HG02981 (cell line): ENCODE results near the gene FAM120A.
"Not testable (repeated sequence)": the region's sequence is repeated elsewhere in the genome, so short reads cannot be mapped to it uniquely, and the experiment has no call there.

Experiments used
- ATAC-seq: cut with Tn5 transposase; IDR thresholded peaks from one replicate; pipeline ENCODE4 v1.9.1; 2021; ENCODE audit warnings: mild to moderate bottlenecking, moderate library complexity; ENCODE audit not compliant: unreplicated experiment

Gene FAM120A, protein sequence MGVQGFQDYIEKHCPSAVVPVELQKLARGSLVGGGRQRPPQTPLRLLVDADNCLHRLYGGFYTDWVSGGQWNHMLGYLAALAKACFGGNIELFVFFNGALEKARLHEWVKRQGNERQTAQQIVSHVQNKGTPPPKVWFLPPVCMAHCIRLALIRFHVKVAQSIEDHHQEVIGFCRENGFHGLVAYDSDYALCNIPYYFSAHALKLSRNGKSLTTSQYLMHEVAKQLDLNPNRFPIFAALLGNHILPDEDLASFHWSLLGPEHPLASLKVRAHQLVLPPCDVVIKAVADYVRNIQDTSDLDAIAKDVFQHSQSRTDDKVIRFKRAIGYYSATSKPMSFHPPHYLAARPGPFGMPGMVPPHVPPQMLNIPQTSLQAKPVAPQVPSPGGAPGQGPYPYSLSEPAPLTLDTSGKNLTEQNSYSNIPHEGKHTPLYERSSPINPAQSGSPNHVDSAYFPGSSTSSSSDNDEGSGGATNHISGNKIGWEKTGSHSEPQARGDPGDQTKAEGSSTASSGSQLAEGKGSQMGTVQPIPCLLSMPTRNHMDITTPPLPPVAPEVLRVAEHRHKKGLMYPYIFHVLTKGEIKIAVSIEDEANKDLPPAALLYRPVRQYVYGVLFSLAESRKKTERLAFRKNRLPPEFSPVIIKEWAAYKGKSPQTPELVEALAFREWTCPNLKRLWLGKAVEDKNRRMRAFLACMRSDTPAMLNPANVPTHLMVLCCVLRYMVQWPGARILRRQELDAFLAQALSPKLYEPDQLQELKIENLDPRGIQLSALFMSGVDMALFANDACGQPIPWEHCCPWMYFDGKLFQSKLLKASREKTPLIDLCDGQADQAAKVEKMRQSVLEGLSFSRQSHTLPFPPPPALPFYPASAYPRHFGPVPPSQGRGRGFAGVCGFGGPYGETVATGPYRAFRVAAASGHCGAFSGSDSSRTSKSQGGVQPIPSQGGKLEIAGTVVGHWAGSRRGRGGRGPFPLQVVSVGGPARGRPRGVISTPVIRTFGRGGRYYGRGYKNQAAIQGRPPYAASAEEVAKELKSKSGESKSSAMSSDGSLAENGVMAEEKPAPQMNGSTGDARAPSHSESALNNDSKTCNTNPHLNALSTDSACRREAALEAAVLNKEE

DNA sequence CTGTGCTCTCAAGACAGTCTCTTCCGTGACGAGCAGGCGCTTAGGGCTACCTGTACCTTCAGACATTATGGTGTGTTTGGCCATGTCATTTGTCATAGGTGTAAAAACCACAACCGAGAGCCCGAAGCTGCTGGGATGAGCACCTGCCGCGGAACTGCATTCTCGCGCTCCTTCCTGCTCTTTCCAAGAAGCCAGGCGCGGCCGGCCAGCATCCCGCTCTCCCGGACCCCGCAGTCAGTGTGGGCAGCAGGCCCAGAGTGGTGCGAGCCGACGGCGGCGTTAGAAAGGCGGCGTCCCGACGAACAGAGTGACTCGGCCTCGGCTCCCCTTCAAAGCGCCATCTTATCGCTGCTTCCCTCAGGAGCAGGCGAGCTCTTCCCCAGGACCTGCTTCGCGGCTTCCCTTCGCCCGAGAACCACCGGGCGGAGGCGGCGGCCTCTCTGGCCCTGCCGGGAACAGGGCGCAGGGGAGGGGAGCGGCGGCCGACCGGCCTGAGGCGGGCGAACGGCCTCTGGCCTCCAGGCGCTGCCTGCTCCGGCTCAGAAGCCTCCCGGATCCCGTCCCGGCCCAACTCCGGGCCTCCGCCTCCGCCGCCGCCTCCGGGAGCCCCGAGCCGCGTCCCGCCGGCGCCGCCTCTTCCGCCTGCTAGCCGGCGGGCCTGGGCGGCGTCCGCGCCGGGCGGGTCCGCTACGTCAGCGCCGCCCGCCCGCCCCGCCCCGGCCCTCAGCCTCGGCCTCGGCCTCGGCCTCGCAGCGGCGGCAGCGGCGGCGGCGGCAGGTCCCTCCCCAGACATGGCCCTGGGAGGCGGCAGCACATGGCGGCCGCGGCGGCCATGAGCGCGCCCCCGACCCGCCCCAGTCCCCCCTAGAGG, at the start of gene FAM120A:
Gene FAM120A (plus strand): TSS at position 741 of the 871 bp plus-strand sequence. CDS start 231 bp downstream, outside the sequence.
- ATAC-seq = peak; percentile 55

DNA sequence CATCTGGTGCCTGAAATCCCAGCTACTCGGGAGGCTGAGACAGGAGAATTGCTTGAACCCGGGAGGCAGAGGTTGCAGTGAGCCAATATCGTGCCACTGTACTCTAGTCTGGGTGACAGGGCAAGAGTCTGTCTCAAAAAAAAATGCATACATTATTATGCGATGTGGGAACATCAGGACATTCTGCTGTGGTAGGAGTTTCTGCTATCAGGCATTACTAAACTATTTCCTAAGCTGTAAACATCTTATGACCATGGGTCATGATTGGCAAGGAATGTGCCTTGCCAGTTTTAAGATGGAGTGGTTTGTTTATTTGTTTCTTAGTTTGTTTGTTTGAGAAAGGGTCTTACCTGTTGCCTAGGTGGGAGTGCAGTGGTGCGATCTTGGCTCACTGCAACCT, 45.1 kb upstream of the FAM120A start:
- no peak for ATAC-seq

DNA sequence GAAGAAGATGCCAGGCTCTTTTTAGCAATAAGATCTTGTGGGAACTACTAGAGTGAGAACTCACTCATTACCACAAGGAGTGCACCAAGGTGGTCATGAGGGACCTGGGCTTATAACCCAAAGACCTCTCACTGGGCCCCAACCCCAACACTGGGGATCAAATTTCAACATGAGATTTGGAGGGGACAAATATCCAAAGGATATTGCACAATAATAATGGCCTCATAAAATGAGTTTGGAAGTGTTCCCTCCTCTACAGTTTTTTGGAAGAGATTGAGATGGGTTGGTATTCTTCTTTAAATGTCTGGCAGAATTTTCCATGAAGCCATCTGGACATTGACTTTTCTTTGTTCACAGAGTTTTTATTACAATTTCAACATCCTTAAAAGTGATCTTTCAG, 38.0 kb upstream of the FAM120A start:
- no peak for ATAC-seq

DNA sequence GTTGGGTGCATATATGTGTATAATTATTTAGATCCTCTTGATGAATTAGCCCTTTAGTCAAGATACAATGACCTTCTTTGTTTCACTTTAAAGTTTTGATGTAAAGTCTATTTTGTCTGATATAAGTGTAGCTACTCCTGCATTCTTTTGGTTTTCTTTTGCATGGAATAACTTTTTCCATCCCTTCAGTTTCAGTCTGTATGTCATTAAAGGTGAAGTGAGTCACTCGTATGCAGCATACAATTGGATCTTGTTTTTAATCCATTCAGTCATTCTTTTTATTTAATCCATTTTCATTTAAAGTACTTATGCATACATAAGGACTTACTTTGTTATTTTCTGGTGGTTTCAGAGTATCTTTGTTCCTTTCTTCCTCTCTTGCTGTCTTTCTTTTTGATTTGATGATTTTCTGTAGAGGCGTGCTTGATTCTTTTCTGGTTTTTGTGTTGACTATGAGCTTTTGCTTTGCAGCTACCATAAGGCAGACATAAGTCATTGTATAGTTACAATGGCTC, 36.3 kb upstream of the FAM120A start:
- no peak for ATAC-seq

DNA sequence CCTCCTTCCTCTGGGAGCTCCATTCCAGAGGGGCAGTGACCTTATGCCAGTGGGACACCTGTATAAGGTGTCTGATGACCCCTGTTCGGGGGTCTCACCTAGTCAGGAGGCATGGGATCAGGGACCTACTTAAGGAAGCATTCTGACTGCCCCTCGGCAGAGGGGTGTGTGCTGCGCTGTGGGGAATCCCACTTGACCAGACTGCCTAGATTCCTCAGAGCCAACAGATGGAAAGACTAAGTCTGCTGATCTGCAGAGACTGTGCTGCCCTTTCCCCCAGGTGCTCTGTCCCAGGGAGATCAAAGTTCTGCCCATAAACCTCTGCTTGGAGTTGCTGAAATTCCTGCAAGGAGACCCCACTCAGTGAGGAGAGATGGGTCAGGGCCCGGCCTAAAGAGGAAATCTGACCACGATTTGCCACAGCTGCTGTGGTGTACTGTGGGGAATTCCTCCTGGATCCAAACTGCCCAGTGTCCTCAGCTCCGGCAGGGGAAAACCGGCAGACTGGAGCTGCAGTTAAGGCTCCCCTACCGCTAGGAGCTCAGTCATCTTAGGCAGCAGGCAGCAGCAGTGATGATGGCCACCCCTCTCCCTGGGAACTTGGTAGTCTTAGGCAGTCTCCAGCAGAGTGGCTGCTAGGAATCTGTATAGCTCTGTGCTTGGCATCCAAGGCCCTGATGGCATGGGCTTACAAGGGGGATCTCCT, 34.8 kb upstream of the FAM120A start:
- no peak for ATAC-seq

DNA sequence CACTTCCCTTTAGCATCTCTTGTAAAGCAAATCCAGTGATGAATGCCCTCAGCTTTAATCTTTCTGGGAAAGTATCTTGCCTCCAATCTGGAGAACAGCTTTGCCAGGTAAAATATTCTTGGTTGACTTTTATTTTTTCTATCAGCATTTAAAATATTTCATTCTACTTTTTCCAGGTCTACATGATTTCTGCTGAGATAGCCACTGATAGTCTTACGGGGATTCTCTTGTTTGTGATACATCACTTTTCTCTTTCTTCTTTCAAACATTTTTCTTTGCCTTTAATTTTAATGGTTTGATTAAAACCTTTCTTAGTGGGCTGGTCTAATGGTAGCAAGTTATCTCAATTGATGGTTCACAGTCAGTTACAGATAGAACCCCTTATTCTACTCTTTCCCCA, 33.9 kb upstream of the FAM120A start:
- ATAC-seq = no peak

DNA sequence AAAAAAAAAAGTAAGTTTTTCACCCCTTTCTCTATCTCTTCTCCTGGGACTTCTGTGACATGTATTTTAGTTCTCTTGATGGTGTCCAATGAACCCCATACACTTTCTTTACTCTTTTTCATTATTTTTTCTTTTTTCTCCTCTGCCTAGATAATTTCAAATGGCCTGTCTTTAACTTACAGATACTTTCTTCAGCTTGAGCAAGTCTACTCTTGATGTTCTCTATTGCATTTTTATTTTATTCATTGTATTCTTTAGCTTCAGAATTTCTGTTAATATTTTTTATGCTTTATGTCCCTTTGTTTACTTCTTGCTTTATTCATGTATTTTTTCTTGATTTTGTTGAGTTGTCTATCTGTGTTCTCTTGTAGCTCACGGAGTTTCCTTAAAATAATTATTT, 32.5 kb upstream of the FAM120A start:
- ATAC-seq = no peak

DNA sequence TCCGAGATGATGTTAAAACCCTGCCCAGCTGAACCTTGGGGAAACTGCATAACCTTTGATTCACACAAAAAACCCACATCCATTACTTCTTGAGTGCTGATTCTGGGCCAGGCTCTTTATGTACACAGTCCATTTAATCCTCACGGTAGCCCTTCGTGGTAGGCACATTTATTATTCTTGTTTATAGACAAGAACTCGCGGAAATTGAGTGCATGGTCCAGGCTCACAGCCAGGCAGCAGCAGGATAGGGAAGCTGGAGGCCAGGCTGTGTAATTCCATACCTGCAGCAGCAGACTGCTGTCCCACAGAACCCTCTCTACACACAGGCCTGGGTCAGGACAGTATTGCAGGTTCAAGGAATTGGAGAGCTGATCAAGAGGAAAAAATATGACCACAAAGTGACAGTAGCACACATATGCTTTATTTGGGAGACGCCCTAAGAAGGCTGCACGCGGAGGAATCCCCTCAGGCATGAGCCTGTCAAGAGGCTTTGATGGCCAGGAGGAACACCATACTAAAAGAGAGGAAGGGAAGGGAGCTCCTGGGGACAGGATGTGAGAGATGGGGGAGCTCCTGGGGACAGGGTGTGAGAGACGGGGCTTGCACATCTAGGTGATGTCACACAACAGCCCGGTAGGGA, 28.4 kb upstream of the FAM120A start:
- ATAC-seq = no peak

DNA sequence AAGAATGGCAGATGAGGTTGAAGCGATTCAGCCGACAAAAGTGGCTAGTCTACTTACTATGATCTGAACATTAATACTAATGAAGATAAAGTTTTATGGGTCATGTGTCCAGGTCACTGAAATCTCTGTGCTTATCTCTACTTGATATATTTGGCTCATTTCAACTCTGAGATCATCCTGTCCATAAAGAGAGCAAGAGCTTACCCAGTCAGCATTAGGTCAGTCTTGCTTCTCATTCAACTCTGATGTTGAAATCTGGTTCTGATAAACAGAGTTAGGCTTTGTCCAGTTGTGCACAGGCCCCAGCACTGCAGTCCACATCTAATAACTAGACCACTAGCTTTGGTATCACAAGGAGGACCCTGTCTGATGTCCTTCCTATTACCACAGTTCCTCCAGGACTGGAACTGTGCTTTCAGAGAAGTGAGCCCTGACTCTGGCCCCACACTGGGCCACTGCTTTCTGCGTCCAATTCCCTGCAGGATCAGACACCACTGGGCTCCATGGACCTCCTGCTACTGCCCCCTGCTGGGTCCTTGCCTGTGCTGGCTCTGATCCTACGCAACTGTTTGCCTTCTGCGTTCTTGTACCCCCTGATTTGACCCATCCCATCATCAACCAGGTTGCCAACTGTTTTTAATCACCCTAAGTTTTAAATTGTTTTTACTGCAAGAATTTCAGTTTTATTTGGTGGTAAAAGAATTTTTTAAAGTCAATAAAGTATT, 23.7 kb upstream of the FAM120A start:
- no peak for ATAC-seq

DNA sequence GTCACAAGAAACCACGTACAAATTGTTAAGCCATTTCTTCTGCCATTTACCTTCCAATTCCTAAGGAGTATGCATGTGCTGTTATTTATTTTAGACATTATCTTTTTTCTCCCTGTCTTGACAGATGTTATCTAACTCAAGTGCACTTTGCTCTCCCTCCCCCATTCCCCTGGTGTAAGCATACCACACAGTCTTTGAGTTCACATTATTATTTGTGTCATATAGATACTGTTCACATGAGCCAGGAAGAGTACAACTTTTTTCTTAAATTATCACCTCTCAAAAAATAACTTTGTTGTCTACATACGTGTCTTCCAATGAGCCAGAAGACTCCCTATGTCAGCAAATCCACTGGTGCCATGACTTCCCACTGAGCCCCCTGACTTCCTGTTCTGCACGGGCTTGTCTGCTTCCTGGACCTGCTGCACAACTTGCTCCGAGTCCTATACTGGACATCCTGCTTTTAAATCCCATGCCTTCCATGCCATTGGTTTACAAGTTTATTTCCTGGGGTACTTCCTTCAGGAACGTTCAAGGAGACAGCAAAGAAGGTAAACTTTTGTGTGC, 19.9 kb upstream of the FAM120A start:
- no peak for ATAC-seq

DNA sequence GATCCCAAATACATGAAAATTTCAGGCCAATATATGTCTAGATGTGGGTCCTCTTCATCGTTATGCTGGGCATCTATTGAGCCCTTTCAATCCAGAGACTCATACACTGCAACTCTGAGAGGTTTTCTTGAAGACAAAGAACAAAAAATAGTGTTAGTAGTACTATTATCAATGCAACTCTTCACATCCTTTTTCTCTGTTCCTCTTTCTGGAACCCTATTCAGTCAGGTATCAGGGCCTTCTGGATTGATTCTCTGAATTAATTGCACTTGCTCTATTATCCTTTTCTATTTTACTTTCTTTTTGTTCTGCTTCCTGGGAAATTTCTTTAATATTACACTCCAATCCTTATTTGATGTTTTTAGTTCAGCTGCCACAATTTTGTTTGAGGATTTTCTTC, 18.5 kb upstream of the FAM120A start:
- ATAC-seq = no peak

DNA sequence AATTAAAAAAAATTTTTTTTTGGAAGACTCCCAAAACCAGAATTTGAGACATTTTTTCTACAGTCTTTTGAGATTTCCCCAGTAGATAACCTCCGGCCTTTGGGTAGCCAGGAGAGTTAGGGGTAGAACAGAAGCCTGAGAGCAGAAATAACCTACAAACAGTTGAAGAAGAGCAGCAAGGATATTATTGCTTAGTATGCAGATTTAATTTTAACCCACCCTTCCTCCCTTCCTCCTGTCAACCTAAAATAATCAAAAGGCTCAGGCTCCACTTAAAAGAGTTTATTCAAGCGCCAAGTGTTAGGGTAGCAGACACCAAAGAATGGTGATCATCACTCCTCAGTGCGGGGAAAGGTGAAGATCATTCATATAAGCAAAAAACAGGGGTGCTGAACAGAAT, 17.4 kb upstream of the FAM120A start:
- no peak for ATAC-seq

DNA sequence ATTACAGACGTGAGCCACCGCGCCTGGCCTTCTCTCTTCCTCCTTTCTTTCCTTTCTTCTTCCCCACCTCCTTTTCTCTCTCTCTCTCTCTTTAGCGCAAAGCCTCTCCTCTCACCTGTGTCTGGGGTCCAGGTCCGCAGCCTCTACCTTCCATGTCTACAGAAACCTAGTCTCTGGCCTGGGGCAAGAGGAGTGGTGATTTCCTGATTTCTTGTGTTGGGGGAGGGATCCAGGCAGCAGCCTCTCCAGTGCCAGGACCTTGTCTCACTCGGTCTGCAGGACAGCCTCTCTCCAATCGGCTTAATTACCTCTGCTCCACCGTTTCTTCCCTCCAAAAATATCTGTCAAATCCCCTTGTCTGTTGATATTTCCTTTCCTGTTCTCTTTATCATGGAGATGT, 16.1 kb upstream of the FAM120A start:
- no peak for ATAC-seq

DNA sequence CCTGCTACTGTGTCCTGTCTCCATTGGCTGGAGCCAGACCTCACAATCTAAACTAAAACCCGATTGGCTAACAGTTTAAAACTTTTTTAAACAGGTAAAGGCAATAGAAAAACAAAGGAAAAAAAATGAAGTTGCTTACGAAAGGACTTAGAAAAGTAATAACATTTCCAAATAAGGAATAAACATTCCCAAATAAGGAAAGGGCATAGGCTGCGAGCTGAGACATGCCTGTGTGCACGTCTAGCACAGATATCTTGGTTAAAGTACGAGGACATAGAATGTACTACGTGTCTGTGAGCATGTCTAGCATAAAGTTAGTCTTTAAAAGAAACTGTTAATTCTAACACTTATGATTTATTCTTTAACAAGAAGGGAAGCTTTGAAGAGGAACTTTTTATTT, 15.3 kb upstream of the FAM120A start:
- no peak for ATAC-seq

DNA sequence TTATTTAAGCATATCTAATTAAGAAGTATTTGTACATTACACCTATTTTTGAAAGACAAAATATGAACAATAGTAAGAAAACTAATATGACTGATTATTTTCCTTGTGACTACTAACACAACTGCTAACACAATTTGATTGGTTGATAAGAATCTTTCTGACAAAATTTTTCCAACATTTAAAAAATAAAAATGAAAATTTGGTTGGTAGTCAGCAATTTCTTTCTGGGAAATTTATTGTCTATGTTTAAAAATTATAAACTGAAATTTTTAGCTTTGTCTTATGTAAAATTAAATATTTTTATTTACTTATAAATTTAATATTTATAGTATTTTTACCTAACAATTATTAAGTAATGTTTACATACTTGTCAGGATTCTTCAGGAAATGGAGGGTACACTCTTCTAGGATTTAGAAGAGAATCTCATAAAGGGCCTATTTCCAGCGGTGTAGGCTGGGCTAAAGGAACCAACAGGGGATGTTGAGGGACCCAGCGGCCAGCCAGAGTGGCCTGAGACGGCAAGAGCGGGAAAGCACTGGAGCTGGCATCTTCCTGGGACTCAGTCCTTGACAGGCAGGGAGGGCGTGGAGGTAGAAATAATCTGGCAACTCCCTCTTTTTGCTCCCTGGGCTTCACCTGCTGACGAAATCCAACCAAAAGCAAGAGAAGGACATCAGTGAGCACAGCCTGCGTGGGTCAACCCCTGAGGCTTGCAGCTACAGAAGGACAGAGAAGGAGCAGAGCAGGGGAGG, 14.7 kb upstream of the FAM120A start:
- ATAC-seq = no peak

DNA sequence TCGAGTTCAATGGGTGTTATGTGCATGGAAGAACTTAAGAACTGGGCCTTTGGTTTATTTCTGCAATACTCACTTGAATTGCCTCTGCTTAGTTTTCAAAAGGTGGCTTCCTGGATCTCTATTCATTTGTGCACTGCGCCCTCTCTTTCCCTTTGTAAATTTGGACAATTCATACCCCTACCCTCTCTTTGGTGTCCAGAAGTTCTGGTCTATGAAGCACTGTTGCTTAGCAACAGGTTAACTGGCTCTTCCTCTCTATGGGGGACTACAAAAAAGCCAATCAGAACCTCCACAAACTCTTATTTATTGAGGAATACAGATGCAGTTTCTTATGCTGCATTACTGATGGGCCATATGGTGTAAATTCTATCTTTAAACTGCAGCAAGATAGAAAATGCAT, 13.5 kb upstream of the FAM120A start:
- ATAC-seq = no peak

DNA sequence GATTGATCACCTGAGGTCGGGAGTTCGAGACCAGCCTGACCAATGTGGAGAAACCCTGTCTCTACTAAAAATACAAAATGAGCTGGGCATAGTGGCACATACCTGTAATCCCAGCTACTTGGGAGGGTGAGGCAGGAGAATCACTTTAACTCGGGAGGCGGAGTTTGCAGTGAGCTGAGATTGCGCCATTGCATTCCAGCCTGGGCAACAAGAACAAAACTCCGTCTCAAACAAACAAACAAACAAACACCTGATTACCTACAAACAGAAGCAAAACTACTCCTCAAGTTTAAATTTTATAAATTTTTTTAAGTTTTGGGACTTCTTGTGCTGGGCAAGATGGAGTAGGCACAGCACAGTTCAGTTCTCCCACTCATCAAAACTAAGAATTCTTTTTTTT, 12.2 kb upstream of the FAM120A start:
- ATAC-seq = not testable (repeated sequence)
